Lower lobe of right lung (tissue), 2 donors: ENCODE data around the gene RPS28. TPM values are rescaled to one million over a fixed set of nuclear protein-coding genes. Genes with fewer than 3 reads are reported as not detected.

Experiments used
- ATAC-seq, 2 donors: fragments of 200-7000 bp; cut with Tn5 transposase; one replicate each; pipeline ENCODE4 v1.9.1; 2020 to 2022; ENCODE audit warnings: mild to moderate bottlenecking in 2 of 2, moderate library complexity in 2 of 2
- DNase-seq: peaks from one replicate; pipeline ENCODE4 v3.0.0-alpha.2; 2020
- H3K27ac ChIP-seq: fragments of 200-600 bp; one replicate; pipeline ENCODE4 v1.8.0; 2022
- H3K27me3 ChIP-seq: fragments of 200-600 bp; one replicate; pipeline ENCODE4 v1.8.0; 2022; ENCODE audit warnings: low read depth
- H3K36me3 ChIP-seq: fragments of 200-600 bp; one replicate; pipeline ENCODE4 v1.8.0; 2022; ENCODE audit warnings: mild to moderate bottlenecking
- H3K4me1 ChIP-seq: fragments of 200-600 bp; one replicate; pipeline ENCODE4 v1.8.0; 2022
- H3K4me3 ChIP-seq: fragments of 200-600 bp; one replicate; pipeline ENCODE4 v1.8.0; 2022; ENCODE audit warnings: mild to moderate bottlenecking
- H3K9me3 ChIP-seq: fragments of 200-600 bp; one replicate; pipeline ENCODE4 v1.8.0; 2022
- intact Hi-C: fragments of 100-400 bp; cut with DNase I; formaldehyde crosslinking; loops from one replicate; pipeline ENCODE4 v1.11.0; 2022
- total RNA-seq: library from RNA; stranded (reverse); fragmentation: NEBNext Ultra II Directional; extraction: Animal tissue kit (Norgen Biotek cat#: 25700); gene quantifications from one replicate; pipeline ENCODE4 v1.2.1, GENCODE V29; 2021
- TF ChIP-seq, protein P1 (sequence below): fragments of 200-600 bp; IDR thresholded peaks from one replicate; pipeline ENCODE4 v1.8.0; 2022; ENCODE audit warnings: antibody characterized with exemption, mild to moderate bottlenecking
- donor health status: DM: no; HTN: yes; CAD: no; lungs with severe emphysema.

Gene RPS28
- total RNA-seq, 1 donor from 2014 or later: 1,461 TPM

DNA sequence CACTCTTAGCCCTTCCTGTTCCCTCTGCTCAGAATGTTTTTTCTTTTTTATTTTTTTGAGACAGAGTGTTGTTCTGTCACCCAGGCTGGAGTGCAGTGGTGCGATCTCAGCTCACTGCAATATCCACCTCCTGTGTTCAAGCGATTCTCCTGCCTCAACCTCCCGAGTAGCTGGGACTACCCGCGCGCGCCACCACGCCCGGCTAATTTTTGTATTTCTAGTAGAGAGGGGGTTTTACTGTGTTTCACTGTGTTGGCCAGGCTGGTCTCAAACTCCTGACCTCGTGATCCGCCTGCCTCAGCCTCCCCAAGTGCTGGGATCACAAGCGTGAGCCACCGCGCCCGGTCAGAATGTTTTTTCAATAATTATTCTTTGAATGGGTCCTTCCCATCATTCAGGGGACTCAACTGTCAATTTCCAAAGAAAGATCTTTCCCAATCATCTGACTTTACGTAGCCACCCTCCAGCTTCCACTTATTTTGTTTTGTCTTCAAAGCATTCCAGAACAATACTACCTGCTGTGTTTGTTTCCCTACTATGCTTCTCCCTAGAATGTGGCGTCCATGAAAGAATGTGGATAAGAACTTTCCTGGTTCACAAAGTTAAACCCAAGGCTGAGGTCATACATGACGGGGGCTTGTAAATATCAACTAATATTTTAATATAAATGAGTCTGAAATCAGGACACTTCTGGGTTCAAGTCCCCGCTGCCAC lies 1.3 kb upstream of the RPS28 start:
- Histone ChIP-seq H3K27ac (peak overlapping the region; percentile 91), H3K9me3 (no peaks in the 10 kb centered on the region), H3K36me3 (peaks cover 53% of the 10 kb centered on the region), H3K27me3 (no peaks in the 10 kb centered on the region), H3K4me1 (peaks cover 44% of the 10 kb centered on the region), H3K4me3 (peak overlapping the region; percentile 97)
- DNase-seq (no peak), ATAC-seq (no peak)
- intact Hi-C loops: no loop called here
- TF ChIP-seq, protein P1, sequence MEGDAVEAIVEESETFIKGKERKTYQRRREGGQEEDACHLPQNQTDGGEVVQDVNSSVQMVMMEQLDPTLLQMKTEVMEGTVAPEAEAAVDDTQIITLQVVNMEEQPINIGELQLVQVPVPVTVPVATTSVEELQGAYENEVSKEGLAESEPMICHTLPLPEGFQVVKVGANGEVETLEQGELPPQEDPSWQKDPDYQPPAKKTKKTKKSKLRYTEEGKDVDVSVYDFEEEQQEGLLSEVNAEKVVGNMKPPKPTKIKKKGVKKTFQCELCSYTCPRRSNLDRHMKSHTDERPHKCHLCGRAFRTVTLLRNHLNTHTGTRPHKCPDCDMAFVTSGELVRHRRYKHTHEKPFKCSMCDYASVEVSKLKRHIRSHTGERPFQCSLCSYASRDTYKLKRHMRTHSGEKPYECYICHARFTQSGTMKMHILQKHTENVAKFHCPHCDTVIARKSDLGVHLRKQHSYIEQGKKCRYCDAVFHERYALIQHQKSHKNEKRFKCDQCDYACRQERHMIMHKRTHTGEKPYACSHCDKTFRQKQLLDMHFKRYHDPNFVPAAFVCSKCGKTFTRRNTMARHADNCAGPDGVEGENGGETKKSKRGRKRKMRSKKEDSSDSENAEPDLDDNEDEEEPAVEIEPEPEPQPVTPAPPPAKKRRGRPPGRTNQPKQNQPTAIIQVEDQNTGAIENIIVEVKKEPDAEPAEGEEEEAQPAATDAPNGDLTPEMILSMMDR: no peak

DNA sequence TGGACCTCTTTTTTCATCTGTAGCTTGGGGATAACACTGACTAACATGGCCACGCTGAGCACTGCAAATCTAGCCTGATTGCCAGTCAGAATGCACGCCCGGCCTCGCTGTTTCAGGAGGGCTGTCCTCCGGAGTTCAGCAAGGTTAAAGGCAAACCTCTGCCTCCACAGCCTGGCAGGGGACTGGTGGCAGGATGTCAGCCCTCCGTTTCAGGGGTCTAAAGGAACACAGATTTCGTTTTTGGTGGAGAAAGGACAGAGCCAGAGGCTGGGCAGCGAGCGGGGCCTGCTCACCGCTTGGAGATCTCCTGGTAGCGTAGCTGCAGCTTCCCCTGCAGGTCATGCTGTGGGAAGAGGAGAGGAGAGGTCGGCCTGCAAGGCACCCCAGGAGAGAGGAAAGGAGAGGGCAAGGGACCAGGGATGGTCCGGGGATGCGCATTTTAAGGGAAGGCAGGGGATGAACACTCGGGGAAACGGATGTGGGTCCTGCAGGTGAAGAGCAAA lies 681 bp upstream of the RPS28 start:
- Histone ChIP-seq H3K9me3 (no peaks in the 10 kb centered on the region), H3K27me3 (no peaks in the 10 kb centered on the region), H3K36me3 (peaks cover 47% of the 10 kb centered on the region), H3K27ac (peak overlapping the region; percentile 91), H3K4me3 (peak overlapping the region; percentile 97), H3K4me1 (peaks cover 45% of the 10 kb centered on the region)
- intact Hi-C loops: no loop called here
- peak; percentile 15 to 17 for ATAC-seq
- TF ChIP-seq, protein P1: no peak
- no peak for DNase-seq

DNA sequence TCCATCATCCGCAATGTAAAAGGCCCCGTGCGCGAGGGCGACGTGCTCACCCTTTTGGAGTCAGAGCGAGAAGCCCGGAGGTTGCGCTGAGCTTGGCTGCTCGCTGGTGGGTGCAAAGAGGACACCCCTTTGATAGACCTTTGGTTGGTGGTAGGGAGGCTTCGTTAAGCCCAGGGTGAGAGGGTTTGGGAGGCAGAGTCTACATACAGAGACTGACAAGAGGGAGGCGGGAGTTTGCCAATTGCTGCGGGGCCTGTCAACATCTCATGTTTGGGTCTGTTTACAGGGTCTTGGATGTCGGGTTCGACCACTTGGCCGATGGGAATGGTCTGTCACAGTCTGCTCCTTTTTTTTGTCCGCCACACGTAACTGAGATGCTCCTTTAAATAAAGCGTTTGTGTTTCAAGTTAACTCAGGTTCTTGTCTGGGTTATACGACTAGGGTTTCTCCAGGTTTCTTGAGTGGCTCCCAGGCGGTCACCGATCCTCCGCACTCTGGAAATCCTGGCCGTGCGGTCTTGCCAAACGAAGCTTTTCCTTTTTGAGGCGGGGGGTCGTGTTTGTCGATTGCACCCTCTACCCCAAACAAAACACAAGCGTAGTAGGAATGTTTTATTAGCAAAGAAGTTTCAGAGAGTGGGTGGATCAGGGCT lies 816 bp downstream of the RPS28 start:
- peaks cover 36% of the 10 kb centered on the region for H3K36me3 ChIP-seq
- DNase-seq (no peak), ATAC-seq (no peak)
- no peaks in the 10 kb centered on the region for H3K27me3 ChIP-seq
- TF ChIP-seq, protein P1: no peak
- intact Hi-C loops: no loop called here
- H3K9me3 ChIP-seq: no peaks in the 10 kb centered on the region
- H3K4me3 ChIP-seq: peak overlapping the region; percentile 97
- H3K4me1 ChIP-seq: peaks cover 45% of the 10 kb centered on the region
- peak overlapping the region; percentile 91 for H3K27ac ChIP-seq

DNA sequence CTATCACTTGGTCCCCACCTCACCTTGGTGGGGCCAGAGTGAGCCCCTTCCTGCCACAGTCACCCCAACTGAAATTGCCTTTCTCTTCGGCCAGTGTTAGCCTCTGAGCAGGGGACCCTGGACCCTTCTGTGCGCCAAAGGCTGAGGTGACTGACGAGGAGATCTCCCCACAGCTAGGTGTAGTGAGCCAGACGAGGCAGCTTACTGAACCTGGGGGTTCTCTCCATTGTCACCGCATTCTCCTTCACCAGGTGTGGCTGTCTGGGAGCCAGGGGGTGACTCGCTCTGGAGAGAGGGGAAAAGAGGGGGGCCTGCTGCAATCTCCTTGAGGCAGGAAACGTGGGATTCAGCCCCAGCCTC lies 1.3 kb downstream of the RPS28 start:
- H3K4me1 ChIP-seq: peaks cover 45% of the 10 kb centered on the region
- TF ChIP-seq, protein P1: no peak
- H3K4me3 ChIP-seq: peak overlapping the region; percentile 97
- DNase-seq: no peak
- peaks cover 36% of the 10 kb centered on the region for H3K36me3 ChIP-seq
- ATAC-seq: no peak
- H3K9me3 ChIP-seq: no peaks in the 10 kb centered on the region
- H3K27me3 ChIP-seq: no peaks in the 10 kb centered on the region
- intact Hi-C loops: no loop called here
- H3K27ac ChIP-seq: peak overlapping the region; percentile 91

DNA sequence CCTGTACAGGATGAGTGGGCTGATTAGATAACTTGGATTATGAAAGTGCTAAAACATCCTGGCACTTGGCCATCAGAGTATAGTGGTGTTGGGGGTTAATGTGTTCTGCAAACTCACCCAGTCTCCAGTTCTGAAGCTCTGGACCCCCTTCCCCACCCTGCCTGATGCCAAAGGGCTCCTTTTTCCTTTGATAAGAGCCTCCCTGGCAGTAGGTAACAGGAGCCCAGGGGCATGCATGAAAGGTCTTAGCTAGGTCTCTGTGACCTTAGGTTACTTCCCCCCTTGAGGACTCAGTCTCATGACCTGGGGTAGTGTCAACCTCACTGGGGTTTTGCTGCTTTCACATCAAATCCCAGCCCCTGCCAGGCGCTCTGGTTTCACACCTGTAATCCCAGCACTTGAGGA lies 2.5 kb downstream of the RPS28 start:
- intact Hi-C loops: no loop called here
- Histone ChIP-seq H3K9me3 (no peaks in the 10 kb centered on the region), H3K27me3 (no peaks in the 10 kb centered on the region), H3K27ac (no peak overlapping the region), H3K4me1 (peaks cover 45% of the 10 kb centered on the region), H3K4me3 (no peak overlapping the region), H3K36me3 (peaks cover 36% of the 10 kb centered on the region)
- ATAC-seq (no peak), DNase-seq (no peak)
- TF ChIP-seq, protein P1: no peak
